CD4-positive, alpha-beta T cell treated with Interleukin-12 subunit alpha and Interleukin-12 subunit beta, for 1 hour (primary cell): ENCODE results near the gene KIF25.

Experiments
- DNase-seq: peaks from one replicate; pipeline ENCODE4 v3.0.0-alpha.2; 2020

KIF25 gene

GRCh38 chr6:168091381-168092264 is 94.2 kb downstream of the KIF25 start:
- DNase-seq, result no peak

- no peak for DNase-seq
Measured at GRCh38 chr6:168092541-168092940, 95.1 kb downstream of the KIF25 start.

DNA sequence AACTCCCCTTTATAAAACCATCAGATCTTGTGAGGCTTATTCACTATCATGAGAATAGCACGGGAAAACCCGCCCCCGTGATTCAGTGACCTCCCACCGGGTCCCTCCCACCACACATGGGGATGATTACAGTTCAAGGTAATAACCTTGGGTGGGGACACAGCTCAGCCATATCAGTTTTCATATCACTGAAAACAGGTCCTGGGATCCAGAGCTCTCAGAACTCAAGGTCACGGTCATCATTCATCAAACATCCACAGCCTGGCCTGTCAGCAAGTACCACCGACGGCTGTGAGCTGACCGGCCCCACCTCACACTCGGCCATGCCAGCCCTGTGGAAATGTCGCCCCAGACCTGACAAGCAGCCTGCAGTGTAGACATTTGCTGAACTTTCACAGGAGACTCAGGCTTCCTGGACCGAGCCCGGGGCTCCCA is 95.6 kb downstream of the KIF25 start:
- no peak for DNase-seq

- DNase-seq, result no peak
Measured at GRCh38 chr6:168093634-168094033, 96.2 kb downstream of the KIF25 start.
